ENCODE data around the gene PNKP. TPM values are rescaled to one million over a fixed set of nuclear protein-coding genes. Genes with fewer than 3 reads are reported as not detected.
A peak's percentile ranks its signal among the peaks of the same experiment; 100 is the strongest.

PNKP gene
- total and polyA plus RNA-seq, 9 of the 15 experiments (the other 6 are each of a cell fraction or from before 2014, with no cell fraction given): 2.8 to 85.4 (median 25.3) TPM

DNA sequence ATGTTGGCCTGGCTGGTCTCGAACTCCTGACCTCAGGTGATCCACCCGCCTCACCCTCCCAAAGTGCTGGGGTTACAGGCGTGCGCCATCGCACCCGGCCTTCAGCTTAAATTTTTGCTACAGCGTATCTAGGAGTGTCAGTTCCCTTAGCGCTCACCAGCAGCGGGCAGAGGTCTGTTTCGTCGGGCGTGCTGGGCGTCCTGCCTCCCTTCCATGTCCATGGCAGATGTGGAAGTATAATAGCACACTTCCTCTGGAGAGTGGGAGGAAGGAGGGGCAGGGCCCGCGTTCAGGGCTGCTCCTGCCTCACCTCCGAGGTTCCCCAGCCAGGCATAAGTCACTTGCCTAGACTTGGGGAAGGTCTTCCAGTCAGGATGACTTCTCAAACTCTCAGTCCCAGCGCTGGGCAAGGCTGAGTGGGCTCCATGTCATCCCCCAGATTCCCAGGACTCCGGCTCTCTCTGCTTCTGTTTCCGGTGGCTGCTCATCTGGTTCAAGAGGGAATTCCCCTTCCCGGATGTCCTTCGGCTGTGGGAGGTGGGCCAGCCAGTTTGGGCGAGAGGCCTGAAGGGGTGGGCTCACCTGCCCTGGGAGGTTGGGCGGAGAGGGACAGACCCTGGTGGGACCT lies 19.8 kb upstream of the PNKP start:
- H3K27me3 ChIP-seq (ENCODE audit: control insufficient read depth in 2 of 2, insufficient read depth in 2 of 2, low read length in 2 of 2): no peaks in the 10 kb centered on the region
- peaks cover 12 to 63% of the 10 kb centered on the region in 2 experiments for H3K4me1 ChIP-seq (replicated peaks in 1 of 2; ENCODE audit: control insufficient read depth in 2 of 2, insufficient read depth in 2 of 2, low read length in 2 of 2)
- no peak overlapping the region for H3K4me3 ChIP-seq
- 87% methylated on average over 22 of the region's 23 CpGs for WGBS (ENCODE audit: insufficient coverage, low coverage, missing lambda C conversion rate)
- DNase-seq (ENCODE audit: extremely low read depth in 1 of 4, low spot score in 3 of 4) (no peak), FAIRE-seq (no peak), ATAC-seq (no peak)
- H3K4me2 ChIP-seq (ENCODE audit: insufficient read depth, low read length): no peak overlapping the region
- H2AFZ ChIP-seq (ENCODE audit: low read depth, low read length): no peak overlapping the region
- H3K27ac ChIP-seq (ENCODE audit: extremely low read depth, low read depth, low read length): no peak overlapping the region
- intact Hi-C loops (cut with micrococcal nuclease): no loop called here
- no peaks in the 10 kb centered on the region for H4K20me1 ChIP-seq (replicated peaks; ENCODE audit: control insufficient read depth, insufficient read depth, low read length)
- H3K9me1 ChIP-seq (ENCODE audit: control insufficient read depth, insufficient read depth, low read length): peaks cover 3% of the 10 kb centered on the region
- H3K9ac ChIP-seq (ENCODE audit: insufficient read depth in 1 of 2, low read depth in 2 of 2, low read length in 2 of 2): peak overlapping the region in 1 of 2 experiments; percentile 43; a peak in 2 of 4 replicates
- H3K9me3 ChIP-seq (replicated peaks; ENCODE audit: control insufficient read depth, insufficient read depth, low read depth, low read length): no peaks in the 10 kb centered on the region
- TF ChIP-seq CHD2 (IDR thresholded peaks at IDR 0.05; ENCODE audit: low read depth, low read length) (no peak), WHSC1 (IDR thresholded peaks at IDR 0.05; ENCODE audit: low read length) (no peak), NONO (IDR thresholded peaks at IDR 0.05; ENCODE audit: low read depth in 2 of 2, low read length in 1 of 2) (no peak), RBM34 (IDR thresholded peaks at IDR 0.05; ENCODE audit: borderline replicate concordance, insufficient read depth, low read length) (no peak), HNRNPH1 (optimal IDR thresholded peaks at IDR 0.05; ENCODE audit: low read depth, low read length) (no peak), ZNF764 (CRISPR knock-in tag; IDR thresholded peaks at IDR 0.05; ENCODE audit: low read depth) (no peak), HEY1 (CRISPR knock-in tag; IDR thresholded peaks at IDR 0.05; ENCODE audit: borderline replicate concordance) (no peak), NBN (IDR thresholded peaks at IDR 0.05; ENCODE audit: low read depth) (no peak), ZFP36 (IDR thresholded peaks at IDR 0.05; ENCODE audit: low read depth, low read length, partially characterized antibody) (no peak)
- TF ChIP-seq, protein P1, sequence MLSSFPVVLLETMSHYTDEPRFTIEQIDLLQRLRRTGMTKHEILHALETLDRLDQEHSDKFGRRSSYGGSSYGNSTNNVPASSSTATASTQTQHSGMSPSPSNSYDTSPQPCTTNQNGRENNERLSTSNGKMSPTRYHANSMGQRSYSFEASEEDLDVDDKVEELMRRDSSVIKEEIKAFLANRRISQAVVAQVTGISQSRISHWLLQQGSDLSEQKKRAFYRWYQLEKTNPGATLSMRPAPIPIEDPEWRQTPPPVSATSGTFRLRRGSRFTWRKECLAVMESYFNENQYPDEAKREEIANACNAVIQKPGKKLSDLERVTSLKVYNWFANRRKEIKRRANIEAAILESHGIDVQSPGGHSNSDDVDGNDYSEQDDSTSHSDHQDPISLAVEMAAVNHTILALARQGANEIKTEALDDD (IDR thresholded peaks at IDR 0.05): no peak
- TF ChIP-seq, protein P2, sequence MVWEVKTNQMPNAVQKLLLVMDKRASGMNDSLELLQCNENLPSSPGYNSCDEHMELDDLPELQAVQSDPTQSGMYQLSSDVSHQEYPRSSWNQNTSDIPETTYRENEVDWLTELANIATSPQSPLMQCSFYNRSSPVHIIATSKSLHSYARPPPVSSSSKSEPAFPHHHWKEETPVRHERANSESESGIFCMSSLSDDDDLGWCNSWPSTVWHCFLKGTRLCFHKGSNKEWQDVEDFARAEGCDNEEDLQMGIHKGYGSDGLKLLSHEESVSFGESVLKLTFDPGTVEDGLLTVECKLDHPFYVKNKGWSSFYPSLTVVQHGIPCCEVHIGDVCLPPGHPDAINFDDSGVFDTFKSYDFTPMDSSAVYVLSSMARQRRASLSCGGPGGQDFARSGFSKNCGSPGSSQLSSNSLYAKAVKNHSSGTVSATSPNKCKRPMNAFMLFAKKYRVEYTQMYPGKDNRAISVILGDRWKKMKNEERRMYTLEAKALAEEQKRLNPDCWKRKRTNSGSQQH (CRISPR knock-in tag; IDR thresholded peaks at IDR 0.05): no peak
- TF ChIP-seq, protein P3, sequence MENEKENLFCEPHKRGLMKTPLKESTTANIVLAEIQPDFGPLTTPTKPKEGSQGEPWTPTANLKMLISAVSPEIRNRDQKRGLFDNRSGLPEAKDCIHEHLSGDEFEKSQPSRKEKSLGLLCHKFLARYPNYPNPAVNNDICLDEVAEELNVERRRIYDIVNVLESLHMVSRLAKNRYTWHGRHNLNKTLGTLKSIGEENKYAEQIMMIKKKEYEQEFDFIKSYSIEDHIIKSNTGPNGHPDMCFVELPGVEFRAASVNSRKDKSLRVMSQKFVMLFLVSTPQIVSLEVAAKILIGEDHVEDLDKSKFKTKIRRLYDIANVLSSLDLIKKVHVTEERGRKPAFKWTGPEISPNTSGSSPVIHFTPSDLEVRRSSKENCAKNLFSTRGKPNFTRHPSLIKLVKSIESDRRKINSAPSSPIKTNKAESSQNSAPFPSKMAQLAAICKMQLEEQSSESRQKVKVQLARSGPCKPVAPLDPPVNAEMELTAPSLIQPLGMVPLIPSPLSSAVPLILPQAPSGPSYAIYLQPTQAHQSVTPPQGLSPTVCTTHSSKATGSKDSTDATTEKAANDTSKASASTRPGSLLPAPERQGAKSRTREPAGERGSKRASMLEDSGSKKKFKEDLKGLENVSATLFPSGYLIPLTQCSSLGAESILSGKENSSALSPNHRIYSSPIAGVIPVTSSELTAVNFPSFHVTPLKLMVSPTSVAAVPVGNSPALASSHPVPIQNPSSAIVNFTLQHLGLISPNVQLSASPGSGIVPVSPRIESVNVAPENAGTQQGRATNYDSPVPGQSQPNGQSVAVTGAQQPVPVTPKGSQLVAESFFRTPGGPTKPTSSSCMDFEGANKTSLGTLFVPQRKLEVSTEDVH (IDR thresholded peaks at IDR 0.05; ENCODE audit: low read depth, partially characterized antibody): no peak
- TF ChIP-seq, protein P4, sequence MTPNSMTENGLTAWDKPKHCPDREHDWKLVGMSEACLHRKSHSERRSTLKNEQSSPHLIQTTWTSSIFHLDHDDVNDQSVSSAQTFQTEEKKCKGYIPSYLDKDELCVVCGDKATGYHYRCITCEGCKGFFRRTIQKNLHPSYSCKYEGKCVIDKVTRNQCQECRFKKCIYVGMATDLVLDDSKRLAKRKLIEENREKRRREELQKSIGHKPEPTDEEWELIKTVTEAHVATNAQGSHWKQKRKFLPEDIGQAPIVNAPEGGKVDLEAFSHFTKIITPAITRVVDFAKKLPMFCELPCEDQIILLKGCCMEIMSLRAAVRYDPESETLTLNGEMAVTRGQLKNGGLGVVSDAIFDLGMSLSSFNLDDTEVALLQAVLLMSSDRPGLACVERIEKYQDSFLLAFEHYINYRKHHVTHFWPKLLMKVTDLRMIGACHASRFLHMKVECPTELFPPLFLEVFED (CRISPR knock-in tag; conservative IDR thresholded peaks at IDR 0.05): no peak
- TF ChIP-seq, protein P5, sequence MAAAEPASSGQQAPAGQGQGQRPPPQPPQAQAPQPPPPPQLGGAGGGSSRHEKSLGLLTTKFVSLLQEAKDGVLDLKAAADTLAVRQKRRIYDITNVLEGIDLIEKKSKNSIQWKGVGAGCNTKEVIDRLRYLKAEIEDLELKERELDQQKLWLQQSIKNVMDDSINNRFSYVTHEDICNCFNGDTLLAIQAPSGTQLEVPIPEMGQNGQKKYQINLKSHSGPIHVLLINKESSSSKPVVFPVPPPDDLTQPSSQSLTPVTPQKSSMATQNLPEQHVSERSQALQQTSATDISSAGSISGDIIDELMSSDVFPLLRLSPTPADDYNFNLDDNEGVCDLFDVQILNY (CRISPR knock-in tag; IDR thresholded peaks at IDR 0.05): no peak
- ChIA-PET CTCF (ENCODE audit: low intra/inter-chr PET ratio) (no interaction called here), POLR2A (interaction anchor here (1.1 to 1.9 kb wide), 2 partner anchors 9 to 10 kb away, joined by 4 to 12 read pairs; partner anchors contain the start of genes AKT1S1, IL4I1 and TBC1D17)
- H3K79me2 ChIP-seq (ENCODE audit: control insufficient read depth, insufficient read depth, low read length): no peaks in the 10 kb centered on the region
- in situ Hi-C loops (cut with MboI): no loop called here
- peaks cover 28% of the 10 kb centered on the region for H3K36me3 ChIP-seq (ENCODE audit: control insufficient read depth, insufficient read depth, low read length)
- BruUV-seq (replicated peaks): no TSS peak
